NT2/D1 (cell line): ENCODE data around the gene FAM120C.

ENCODE experiments used
- DNase-seq: peaks from one replicate; pipeline ENCODE4 v3.0.0-alpha.2; 2011; ENCODE audit warnings: low read depth, low spot score
- H3K27me3 ChIP-seq: 2 replicates; pipeline ENCODE4 v1.6.0; 2011; ENCODE audit warnings: mild to moderate bottlenecking; ENCODE audit not compliant: insufficient read length, insufficient read depth
- H3K36me3 ChIP-seq: 2 replicates; pipeline ENCODE4 v1.6.1; 2011; ENCODE audit warnings: mild to moderate bottlenecking, low read length, mixed read lengths; ENCODE audit not compliant: insufficient read depth, insufficient read length
- H3K4me1 ChIP-seq: 2 replicates; pipeline ENCODE4 v1.5.1; 2011; ENCODE audit not compliant: insufficient read depth, insufficient read length
- H3K4me3 ChIP-seq: 2 replicates; pipeline ENCODE4 v1.5.1; 2011; ENCODE audit warnings: low read depth; ENCODE audit not compliant: insufficient read length
- H3K9ac ChIP-seq: 2 replicates; pipeline ENCODE4 v1.6.0; 2011; ENCODE audit warnings: low read depth; ENCODE audit not compliant: insufficient read length
- H3K9me3 ChIP-seq: 2 replicates; pipeline ENCODE4 v1.5.1; 2011; ENCODE audit warnings: mild to moderate bottlenecking, low read length; ENCODE audit not compliant: insufficient read depth
- SUZ12 ChIP-seq: IDR thresholded peaks from 2 replicates; pipeline ENCODE4 v1.6.1; 2011; ENCODE audit not compliant: insufficient read length, insufficient read depth; ENCODE audit errors: extremely low read depth
- YY1 ChIP-seq: IDR thresholded peaks from 2 replicates; pipeline ENCODE4 v1.6.1; 2011; ENCODE audit not compliant: insufficient read length, insufficient read depth
- ZNF274 ChIP-seq: IDR thresholded peaks from 2 replicates; pipeline ENCODE4 v1.6.1; 2011; ENCODE audit warnings: mild to moderate bottlenecking, low read depth, low read length

The FAM120C gene

DNA sequence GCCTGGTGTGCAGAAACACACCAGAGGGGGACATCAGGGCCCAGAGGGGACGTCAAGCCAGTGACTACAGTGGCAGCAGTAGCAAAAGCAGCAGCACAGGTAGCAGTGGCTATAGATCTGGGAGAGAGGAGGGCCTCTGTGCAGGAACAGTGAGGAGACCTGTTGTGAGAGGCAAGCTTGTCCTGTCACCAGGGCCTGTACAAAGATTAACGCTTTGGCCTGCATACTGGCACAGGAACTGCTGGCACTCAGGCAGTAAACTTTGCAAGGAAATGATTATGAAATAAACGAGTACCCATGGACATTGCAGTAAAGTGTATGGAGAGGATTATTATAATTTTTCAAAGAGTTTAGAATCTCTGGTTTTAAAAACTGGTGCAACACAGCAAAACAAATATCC, 133.3 kb downstream of the FAM120C start:
- H3K4me1 ChIP-seq: peaks cover 4% of the 10 kb centered on the region
- H3K36me3 ChIP-seq: no peaks in the 10 kb centered on the region
- TF ChIP-seq YY1 (no peak), SUZ12 (no peak), ZNF274 (no peak)
- H3K27me3 ChIP-seq: no peaks in the 10 kb centered on the region
- peak overlapping the region; percentile 50 for H3K9ac ChIP-seq
- DNase-seq: no peak
- H3K4me3 ChIP-seq: no peak overlapping the region
- H3K9me3 ChIP-seq: no peaks in the 10 kb centered on the region

DNA sequence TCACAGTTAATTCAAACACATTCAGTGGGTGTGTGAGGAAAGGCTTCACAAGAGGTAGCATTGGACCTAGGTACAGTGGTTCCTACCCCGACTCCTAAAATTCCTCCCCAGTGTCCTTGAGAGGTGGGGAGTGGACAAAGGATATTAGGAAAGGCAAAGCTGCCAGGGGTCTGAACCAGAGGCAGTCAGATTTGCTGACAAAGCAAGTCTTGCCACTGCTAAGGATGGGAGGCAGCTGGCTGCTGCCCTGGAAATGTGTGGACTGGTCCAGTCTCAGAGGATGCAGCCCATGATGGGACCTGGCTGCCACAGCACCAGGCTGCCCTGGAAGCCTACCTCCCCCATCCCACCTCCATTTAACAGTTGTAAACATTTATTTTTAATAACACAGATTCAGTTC, 134.6 kb downstream of the FAM120C start:
- Histone ChIP-seq H3K36me3 (no peaks in the 10 kb centered on the region), H3K27me3 (no peaks in the 10 kb centered on the region), H3K4me3 (no peak overlapping the region), H3K9me3 (no peaks in the 10 kb centered on the region), H3K9ac (no peak overlapping the region), H3K4me1 (peaks cover 4% of the 10 kb centered on the region)
- TF ChIP-seq ZNF274 (no peak), SUZ12 (no peak), YY1 (no peak)
- no peak for DNase-seq

- DNase-seq: no peak
- TF ChIP-seq YY1 (no peak), SUZ12 (no peak), ZNF274 (no peak)
- peaks cover 14% of the 10 kb centered on the region for H3K36me3 ChIP-seq
- H3K27me3 ChIP-seq: no peaks in the 10 kb centered on the region
- H3K9ac ChIP-seq: peak overlapping the region; percentile 93
- peak overlapping the region; percentile 82 for H3K4me3 ChIP-seq
- no peaks in the 10 kb centered on the region for H3K9me3 ChIP-seq
- H3K4me1 ChIP-seq: peaks cover 4% of the 10 kb centered on the region
These were observed 137.4 kb downstream of the FAM120C start for GRCh38 chrX:54045563-54046228.

DNA sequence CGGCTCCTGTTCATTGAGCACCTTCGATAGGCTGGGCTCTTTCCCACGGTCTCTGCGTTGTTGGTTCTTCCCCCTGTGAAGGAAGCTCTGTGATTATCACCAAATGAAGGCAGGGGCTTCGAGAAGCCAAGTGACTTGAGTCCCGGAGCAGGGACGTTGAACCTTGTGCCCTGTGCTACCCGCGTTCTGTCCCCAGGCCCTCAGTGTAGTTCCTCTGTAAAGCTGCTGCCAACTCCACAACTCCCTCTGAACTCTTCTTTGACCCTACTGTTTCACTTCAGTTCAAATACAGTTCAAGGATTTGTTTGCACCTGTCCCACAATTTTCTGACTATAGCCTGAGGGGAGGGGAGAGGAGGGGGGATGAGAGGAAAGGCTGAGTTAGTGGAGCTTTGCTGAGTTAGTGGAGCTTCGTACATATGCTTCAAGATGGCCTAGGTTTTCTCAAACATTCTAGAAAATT, 138.1 kb downstream of the FAM120C start:
- Histone ChIP-seq H3K27me3 (no peaks in the 10 kb centered on the region), H3K4me1 (peaks cover 4% of the 10 kb centered on the region), H3K9me3 (no peaks in the 10 kb centered on the region), H3K36me3 (peaks cover 22% of the 10 kb centered on the region), H3K4me3 (peak overlapping the region; percentile 82), H3K9ac (peak overlapping the region; percentile 93)
- no peak for DNase-seq
- TF ChIP-seq YY1: no peak

GRCh38 chrX:54044126-54044876, 138.8 kb downstream of the FAM120C start, which contains the start of gene PHF8:
Gene PHF8, minus strand, starts transcription at chrX:54044473. Its CDS starts 1,745 bp downstream, at chrX:54042728.
- Histone ChIP-seq H3K9me3 (no peaks in the 10 kb centered on the region), H3K9ac (peak within 1 kb of the TSS; percentile 95), H3K4me1 (peaks cover 4% of the 10 kb centered on the region), H3K27me3 (no peaks in the 10 kb centered on the region), H3K36me3 (peaks cover 27% of the 10 kb centered on the region), H3K4me3 (peak within 1 kb of the TSS; percentile 82)
- DNase-seq: peak; percentile 96
- TF ChIP-seq ZNF274: no peak
- peak; percentile 94 for TF ChIP-seq YY1
- TF ChIP-seq SUZ12: no peak

DNA sequence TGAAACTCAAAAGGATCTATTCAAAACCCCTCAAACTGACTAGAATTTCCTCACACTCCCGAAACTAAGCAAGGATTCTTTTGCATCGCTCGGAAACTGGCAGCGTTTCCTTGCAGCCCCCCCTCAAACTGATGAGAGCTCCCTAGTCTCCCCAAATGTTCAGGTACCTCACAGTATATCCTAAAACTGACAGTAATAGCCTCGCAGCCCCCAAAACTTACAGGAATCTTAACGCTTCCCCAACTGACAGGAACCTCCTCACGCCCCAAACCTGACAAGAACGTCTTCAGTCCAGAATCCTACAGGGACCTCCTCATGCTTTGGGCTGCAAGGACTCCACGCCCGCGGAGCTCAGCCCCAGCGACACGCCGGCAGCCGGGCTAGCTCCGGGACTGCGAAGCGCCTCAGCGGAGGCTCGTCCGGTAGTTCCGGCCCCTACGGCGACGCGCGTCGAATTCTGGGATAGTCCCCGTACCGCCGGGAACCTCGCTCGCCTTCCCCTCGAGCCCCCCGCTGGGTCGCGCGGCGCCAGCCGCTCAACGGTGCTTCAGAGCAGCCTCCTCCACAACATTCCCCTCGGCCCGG, 139.4 kb downstream of the FAM120C start:
- Histone ChIP-seq H3K4me3 (peak overlapping the region; percentile 82), H3K9ac (peak overlapping the region; percentile 95), H3K4me1 (peaks cover 4% of the 10 kb centered on the region), H3K9me3 (no peaks in the 10 kb centered on the region), H3K27me3 (no peaks in the 10 kb centered on the region), H3K36me3 (peaks cover 30% of the 10 kb centered on the region)
- no peak for TF ChIP-seq YY1
- TF ChIP-seq ZNF274: no peak
- TF ChIP-seq SUZ12: no peak
- peak; percentile 28 for DNase-seq

- TF ChIP-seq SUZ12 (no peak), ZNF274 (no peak), YY1 (no peak)
- Histone ChIP-seq H3K9ac (peak overlapping the region; percentile 95), H3K36me3 (peaks cover 34% of the 10 kb centered on the region), H3K4me3 (peak overlapping the region; percentile 82), H3K4me1 (peaks cover 2% of the 10 kb centered on the region), H3K9me3 (no peaks in the 10 kb centered on the region), H3K27me3 (no peaks in the 10 kb centered on the region)
- no peak for DNase-seq
These were observed 140.0 kb downstream of the FAM120C start for GRCh38 chrX:54043056-54043455.
